Parathyroid adenoma (tissue), 2 donors: ENCODE results near the gene CTSF.

Experiments used
- H2AFZ ChIP-seq: fragments of 300-600 bp; sonication (generic); one replicate; pipeline ENCODE4 v1.7.0; 2017; ENCODE audit warnings: antibody characterized with exemption, mild to moderate bottlenecking
- H3K27ac ChIP-seq: fragments of 300-600 bp; sonication (generic); one replicate; pipeline ENCODE4 v1.7.0; 2017
- H3K27me3 ChIP-seq: fragments of 300-600 bp; sonication (generic); one replicate; pipeline ENCODE4 v1.7.0; 2017; ENCODE audit warnings: low read length; ENCODE audit not compliant: control insufficient read depth, insufficient read depth
- H3K36me3 ChIP-seq: fragments of 300-600 bp; sonication (generic); one replicate; pipeline ENCODE4 v1.7.0; 2017; ENCODE audit warnings: low read length; ENCODE audit not compliant: control insufficient read depth, insufficient read depth
- H3K4me1 ChIP-seq: fragments of 300-600 bp; sonication (generic); one replicate; pipeline ENCODE4 v1.7.0; 2017; ENCODE audit warnings: control low read depth
- H3K4me2 ChIP-seq: fragments of 300-600 bp; sonication (generic); one replicate; pipeline ENCODE4 v1.7.0; 2017; ENCODE audit warnings: low read length
- H3K4me3 ChIP-seq: fragments of 300-600 bp; sonication (generic); one replicate; pipeline ENCODE4 v1.7.0; 2017; ENCODE audit warnings: low read depth, low read length
- H3K79me2 ChIP-seq: fragments of 300-600 bp; sonication (generic); one replicate; pipeline ENCODE4 v1.7.0; 2017; ENCODE audit warnings: control low read depth
- H3K9ac ChIP-seq: fragments of 300-600 bp; sonication (generic); one replicate; pipeline ENCODE4 v1.7.0; 2017; ENCODE audit warnings: mild to moderate bottlenecking
- H3K9me3 ChIP-seq: fragments of 300-600 bp; sonication (generic); one replicate; pipeline ENCODE4 v1.7.0; 2017; ENCODE audit warnings: low read length; ENCODE audit not compliant: control insufficient read depth
- CTCF ChIP-seq: fragments of 300-600 bp; sonication (generic); IDR thresholded peaks from one replicate; pipeline ENCODE4 v1.7.0; 2017; ENCODE audit warnings: antibody characterized with exemption, mild to moderate bottlenecking
- donor health status: primary hyperparathyroidism.

Gene CTSF

GRCh38 chr11:66559866-66560676 is 8.3 kb downstream of the CTSF start:
- no peak for TF ChIP-seq CTCF

GRCh38 chr11:66559142-66559865 is 9.1 kb downstream of the CTSF start:
- TF ChIP-seq CTCF: no peak
- Histone ChIP-seq H3K9me3 (no peaks in the 10 kb centered on the region), H3K4me2 (peak overlapping the region; percentile 35), H3K9ac (no peak overlapping the region), H3K4me3 (no peak overlapping the region), H3K27ac (no peak overlapping the region), H2AFZ (no peak overlapping the region), H3K79me2 (no peaks in the 10 kb centered on the region), H3K36me3 (no peaks in the 10 kb centered on the region), H3K27me3 (no peaks in the 10 kb centered on the region), H3K4me1 (peaks cover 4% of the 10 kb centered on the region)

More at GRCh38 chr11:66559866-66560676, 8.3 kb downstream of the CTSF start:
- no peak overlapping the region for H3K4me3 ChIP-seq
- no peak overlapping the region for H2AFZ ChIP-seq
- H3K36me3 ChIP-seq: no peaks in the 10 kb centered on the region
- H3K27ac ChIP-seq: no peak overlapping the region
- H3K4me1 ChIP-seq: peaks cover 4% of the 10 kb centered on the region
- no peak overlapping the region for H3K9ac ChIP-seq
- H3K27me3 ChIP-seq: no peaks in the 10 kb centered on the region
- H3K9me3 ChIP-seq: no peaks in the 10 kb centered on the region
- no peaks in the 10 kb centered on the region for H3K79me2 ChIP-seq
- no peak overlapping the region for H3K4me2 ChIP-seq

- peaks cover 4% of the 10 kb centered on the region for H3K4me1 ChIP-seq
- H3K4me3 ChIP-seq: no peak overlapping the region
- no peak overlapping the region for H3K27ac ChIP-seq
- no peaks in the 10 kb centered on the region for H3K27me3 ChIP-seq
- H3K79me2 ChIP-seq: no peaks in the 10 kb centered on the region
- H3K9me3 ChIP-seq: no peaks in the 10 kb centered on the region
- no peak overlapping the region for H3K9ac ChIP-seq
- H3K4me2 ChIP-seq: no peak overlapping the region
- no peaks in the 10 kb centered on the region for H3K36me3 ChIP-seq
- no peak overlapping the region for H2AFZ ChIP-seq
- TF ChIP-seq CTCF: no peak
These were observed 10.6 kb downstream of the CTSF start for GRCh38 chr11:66557733-66558326.

GRCh38 chr11:66556086-66556485 is 12.3 kb downstream of the CTSF start:
- no peak overlapping the region for H2AFZ ChIP-seq
- no peaks in the 10 kb centered on the region for H3K36me3 ChIP-seq
- H3K9ac ChIP-seq: no peak overlapping the region
- H3K4me3 ChIP-seq: no peak overlapping the region
- H3K9me3 ChIP-seq: no peaks in the 10 kb centered on the region
- no peaks in the 10 kb centered on the region for H3K27me3 ChIP-seq
- no peak overlapping the region for H3K4me2 ChIP-seq
- no peak overlapping the region for H3K27ac ChIP-seq
- H3K79me2 ChIP-seq: no peaks in the 10 kb centered on the region
- peaks cover 4% of the 10 kb centered on the region for H3K4me1 ChIP-seq
- TF ChIP-seq CTCF: no peak
